GM18507 (cell line): Measurements from ENCODE around the gene WASF3.
A peak's percentile ranks its signal among the peaks of the same experiment; 100 is the strongest.

Experiments
- DNase-seq: peaks from one replicate; pipeline ENCODE4 v3.0.0; 2011; ENCODE audit warnings: low read depth; ENCODE audit not compliant: insufficient read length; ENCODE audit errors: extremely low spot score
- FAIRE-seq: peaks from 2 replicates; lab custom pipeline; 2011; peaks lifted over from hg19 to GRCh38; lab: Jason Lieb, UNC

Gene WASF3

DNA sequence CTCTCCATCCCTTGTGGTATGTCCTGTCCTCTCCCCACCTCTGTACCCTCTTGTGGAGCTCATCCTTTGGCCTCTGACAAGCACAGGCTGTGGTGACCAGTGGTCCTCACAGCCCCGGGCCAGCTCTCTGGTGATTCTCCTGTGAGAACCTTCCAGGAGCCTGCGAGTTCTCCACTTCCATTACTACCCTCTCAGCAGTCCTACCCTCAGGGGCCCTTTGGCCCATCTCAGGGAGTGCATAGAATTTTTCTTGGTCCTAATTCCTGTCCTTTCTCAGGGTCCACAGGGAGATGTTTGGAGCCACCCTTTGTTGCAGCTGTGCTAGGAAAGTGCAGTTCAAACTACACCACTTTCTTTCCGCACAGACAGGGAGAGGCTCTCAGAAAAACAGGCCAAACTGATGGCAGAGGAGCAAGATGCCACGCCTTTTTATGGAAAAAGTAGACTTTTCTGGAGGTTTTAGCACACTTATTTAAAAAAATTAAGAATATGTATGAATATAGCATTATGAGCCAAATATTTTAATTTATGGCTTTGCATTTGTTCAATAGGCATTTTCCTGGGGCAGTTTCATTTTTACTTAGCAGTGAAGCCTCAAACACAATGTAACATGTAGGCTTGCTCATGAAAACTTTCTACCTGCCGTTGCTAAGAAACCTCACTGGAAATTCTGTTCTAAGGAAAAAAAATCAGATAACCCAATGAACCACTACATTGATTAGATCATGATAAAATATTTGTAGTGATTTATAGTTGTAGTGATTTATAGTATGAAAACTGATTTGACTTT lies 111.1 kb downstream of the WASF3 start:
- no peak for DNase-seq
- no peak for FAIRE-seq

DNA sequence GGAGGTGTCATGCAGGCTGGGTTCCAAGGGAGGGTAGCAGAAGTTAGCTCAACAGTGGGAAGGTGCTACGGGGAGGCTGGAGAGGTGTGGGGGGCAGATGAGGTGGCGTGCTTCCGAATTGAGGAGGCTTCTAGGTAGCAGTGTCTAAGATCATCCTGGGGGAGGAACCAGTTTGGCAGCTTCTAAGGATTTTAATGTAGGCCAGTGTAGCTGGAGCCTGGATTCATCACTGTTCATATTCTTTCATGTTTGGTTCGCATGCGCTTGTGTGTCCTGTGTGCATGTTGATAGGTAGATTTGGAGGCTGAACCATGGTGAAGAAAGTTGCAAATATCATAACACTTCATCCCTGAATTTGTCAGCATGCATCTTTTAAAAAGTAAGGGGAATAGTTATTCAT lies 116.4 kb downstream of the WASF3 start:
- no peak for DNase-seq
- no peak for FAIRE-seq

DNA sequence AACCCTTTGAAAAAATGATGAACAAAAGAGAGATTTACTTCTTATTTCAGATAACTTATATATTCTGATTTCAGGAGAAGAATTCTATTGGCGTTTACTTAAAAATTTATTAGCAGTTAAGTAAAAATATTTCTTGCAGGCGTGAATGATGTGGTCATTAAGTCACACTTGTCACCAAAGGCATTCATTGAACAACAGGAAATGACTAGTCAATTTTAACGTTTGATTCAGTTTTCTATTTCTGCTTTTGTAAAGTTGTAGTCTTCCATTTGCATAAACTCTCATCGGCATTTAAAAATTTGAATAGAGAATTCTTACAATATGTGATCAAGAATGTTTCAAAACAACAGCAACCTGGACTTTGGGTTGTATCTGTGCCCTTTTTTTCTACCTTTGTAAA lies 119.7 kb downstream of the WASF3 start:
- DNase-seq (no peak), FAIRE-seq (no peak)

GRCh38 chr13:26678330-26678729 lies 120.8 kb downstream of the WASF3 start:
- DNase-seq (no peak), FAIRE-seq (no peak)

GRCh38 chr13:26678796-26679195 lies 121.3 kb downstream of the WASF3 start:
- DNase-seq (no peak), FAIRE-seq (no peak)

DNA sequence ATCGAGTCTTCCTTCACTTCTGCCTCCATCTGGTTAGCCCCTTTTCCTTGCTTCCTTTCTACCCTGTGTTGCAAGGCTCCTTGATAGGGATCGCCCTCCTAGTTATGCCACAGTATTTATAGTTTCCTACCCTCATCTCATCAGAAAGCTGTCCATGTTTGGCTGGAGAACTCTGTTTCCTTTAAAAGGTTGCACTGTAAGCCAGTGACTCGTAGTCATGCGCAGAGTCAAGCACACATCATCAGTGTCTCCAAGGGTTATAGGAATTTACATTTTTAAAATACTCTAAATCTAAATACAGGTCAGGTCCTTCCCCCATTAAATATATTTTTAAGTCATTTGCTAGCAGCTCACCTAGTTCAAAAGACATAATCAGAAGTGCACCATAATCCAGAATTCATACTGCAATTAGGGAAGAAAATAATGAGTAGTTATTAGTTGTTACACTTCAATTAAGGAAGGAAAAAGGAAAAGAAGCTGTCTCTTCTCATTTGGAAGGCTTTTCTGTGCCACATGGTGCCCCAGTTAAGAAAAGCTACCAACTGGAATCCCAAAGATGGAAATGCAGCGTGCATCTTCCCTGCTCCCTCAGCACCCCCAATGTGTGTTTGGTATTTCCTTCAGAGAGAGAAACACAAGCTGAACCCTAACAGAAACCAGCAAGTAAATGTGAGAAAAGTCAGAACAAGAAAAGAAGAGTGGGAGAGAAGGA lies 122.1 kb downstream of the WASF3 start:
- DNase-seq (no peak), FAIRE-seq (no peak)

GRCh38 chr13:26680123-26680450 lies 122.6 kb downstream of the WASF3 start:
- FAIRE-seq: no peak

DNA sequence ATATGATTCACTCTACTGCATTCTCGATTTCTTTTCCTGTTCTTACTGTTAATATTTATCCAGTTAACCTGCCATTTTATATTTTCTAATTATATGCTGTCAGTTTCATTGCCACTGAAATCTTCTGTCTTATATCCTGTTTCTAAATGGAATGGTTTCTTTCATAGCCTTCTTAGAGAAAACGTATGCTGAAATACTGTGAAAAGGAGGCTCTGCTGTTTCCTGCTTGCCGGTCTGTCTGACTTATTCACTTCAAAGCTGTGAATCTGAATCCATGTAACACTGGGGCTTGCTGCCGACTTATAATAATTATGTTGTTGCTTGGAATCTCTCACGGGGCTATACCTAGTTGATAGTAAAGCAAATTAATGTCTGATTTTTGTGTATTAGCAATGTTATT lies 123.1 kb downstream of the WASF3 start:
- FAIRE-seq: no peak
- no peak for DNase-seq

More at GRCh38 chr13:26680123-26680450, 122.6 kb downstream of the WASF3 start:
- DNase-seq: no peak

GRCh38 chr13:26681036-26681435 lies 123.6 kb downstream of the WASF3 start:
- FAIRE-seq (no peak), DNase-seq (no peak)

DNA sequence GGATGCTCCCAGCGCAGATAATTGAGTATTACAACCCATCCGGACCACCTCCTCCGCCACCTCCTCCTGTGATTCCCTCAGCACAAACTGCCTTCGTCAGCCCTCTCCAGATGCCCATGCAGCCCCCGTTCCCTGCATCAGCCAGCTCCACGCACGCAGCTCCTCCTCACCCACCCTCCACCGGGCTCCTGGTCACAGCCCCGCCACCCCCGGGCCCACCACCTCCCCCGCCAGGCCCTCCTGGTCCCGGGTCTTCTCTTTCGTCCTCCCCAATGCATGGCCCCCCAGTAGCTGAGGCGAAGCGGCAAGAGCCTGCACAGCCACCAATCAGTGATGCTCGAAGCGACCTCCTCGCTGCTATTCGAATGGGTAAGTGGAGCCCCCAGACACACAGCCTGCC lies 125.1 kb downstream of the WASF3 start:
- no peak for DNase-seq
- FAIRE-seq: no peak

DNA sequence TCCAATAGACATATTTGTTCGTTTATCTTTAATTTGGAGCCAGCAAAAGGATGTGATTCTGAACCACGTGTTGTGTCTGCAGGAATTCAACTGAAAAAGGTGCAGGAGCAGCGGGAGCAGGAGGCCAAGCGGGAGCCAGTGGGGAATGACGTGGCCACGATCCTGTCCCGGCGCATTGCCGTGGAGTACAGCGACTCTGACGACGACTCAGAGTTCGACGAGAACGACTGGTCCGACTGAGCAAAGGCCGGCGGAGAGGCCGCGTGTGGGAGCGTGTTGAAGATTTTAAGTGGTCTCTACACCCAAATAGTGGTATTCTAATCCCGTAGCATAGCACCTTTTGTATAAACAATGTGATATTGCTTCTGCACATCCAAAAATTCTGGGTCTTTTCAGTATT lies 128.1 kb downstream of the WASF3 start:
- DNase-seq (no peak), FAIRE-seq (no peak)

DNA sequence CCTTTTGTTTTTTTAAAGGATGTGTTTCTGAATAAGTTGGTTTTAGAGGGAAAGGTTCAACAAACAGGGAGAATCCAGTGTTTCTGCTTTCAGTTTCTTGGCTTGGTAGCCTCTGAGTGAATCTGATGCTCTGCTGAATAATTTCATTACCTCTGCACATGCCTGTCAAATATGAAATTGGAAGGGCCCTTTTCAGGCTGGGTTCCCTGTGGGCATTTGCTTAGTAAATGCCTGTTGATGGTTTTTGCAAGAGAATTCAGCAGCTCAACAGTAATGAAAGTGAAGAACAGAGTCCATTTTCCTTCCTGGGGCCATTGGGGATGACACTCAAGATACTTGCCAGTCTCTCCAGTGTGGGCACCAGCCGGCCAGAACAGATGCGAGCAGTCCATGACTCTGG lies 128.8 kb downstream of the WASF3 start:
- no peak for DNase-seq
- FAIRE-seq: no peak

DNA sequence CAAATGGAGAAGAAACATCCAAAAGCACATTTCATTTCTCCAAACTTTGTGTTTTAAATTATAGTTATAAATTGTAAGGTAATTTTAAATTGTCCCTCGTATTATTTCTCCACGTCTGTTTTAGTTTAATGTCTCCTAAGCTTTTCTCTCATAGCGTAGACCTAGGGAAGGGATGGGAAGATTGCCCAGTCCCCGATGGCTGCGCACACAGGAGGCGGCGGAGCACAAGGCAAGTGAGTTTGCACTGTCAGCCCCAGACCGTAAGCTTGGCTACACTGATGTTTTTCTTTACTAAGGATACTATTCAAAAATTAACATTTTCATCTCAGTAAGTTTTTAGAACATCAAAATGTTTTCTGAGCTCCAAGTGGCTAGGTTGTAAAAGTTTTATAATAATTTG lies 130.8 kb downstream of the WASF3 start:
- no peak for FAIRE-seq
- DNase-seq: no peak

- FAIRE-seq (no peak), DNase-seq (no peak)
These were observed 131.5 kb downstream of the WASF3 start for GRCh38 chr13:26688980-26689379.

- DNase-seq: no peak
These were observed 136.4 kb downstream of the WASF3 start for GRCh38 chr13:26693749-26694463.

GRCh38 chr13:26694609-26695359 lies 137.3 kb downstream of the WASF3 start:
- FAIRE-seq (no peak), DNase-seq (no peak)

More at GRCh38 chr13:26693749-26694463, 136.4 kb downstream of the WASF3 start:
- FAIRE-seq: no peak

GRCh38 chr13:26695360-26695705 lies 137.8 kb downstream of the WASF3 start:
- DNase-seq: no peak
- FAIRE-seq: peak; percentile 24

DNA sequence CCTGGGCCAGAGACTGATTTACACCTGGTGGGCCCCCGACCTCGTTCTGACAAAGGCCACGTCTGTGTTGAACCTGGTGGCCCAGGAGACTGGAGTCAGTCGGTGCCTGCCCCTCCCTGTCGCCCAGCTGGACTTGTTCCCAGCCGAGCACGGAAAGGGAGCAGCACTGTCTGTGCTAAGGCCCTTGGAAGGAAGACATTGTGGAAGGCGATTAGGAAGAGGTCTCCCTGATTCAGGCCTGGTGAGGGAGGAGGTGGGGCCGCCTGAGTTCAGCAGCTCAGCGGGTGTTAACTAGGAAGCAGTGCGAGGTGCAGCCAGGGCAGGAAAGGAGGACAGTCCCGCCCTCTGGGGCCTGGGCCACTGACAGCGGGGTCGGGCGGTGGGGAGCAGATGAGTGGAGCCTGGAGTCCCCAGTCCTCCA lies 138.4 kb downstream of the WASF3 start:
- no peak for DNase-seq
- no peak for FAIRE-seq

DNA sequence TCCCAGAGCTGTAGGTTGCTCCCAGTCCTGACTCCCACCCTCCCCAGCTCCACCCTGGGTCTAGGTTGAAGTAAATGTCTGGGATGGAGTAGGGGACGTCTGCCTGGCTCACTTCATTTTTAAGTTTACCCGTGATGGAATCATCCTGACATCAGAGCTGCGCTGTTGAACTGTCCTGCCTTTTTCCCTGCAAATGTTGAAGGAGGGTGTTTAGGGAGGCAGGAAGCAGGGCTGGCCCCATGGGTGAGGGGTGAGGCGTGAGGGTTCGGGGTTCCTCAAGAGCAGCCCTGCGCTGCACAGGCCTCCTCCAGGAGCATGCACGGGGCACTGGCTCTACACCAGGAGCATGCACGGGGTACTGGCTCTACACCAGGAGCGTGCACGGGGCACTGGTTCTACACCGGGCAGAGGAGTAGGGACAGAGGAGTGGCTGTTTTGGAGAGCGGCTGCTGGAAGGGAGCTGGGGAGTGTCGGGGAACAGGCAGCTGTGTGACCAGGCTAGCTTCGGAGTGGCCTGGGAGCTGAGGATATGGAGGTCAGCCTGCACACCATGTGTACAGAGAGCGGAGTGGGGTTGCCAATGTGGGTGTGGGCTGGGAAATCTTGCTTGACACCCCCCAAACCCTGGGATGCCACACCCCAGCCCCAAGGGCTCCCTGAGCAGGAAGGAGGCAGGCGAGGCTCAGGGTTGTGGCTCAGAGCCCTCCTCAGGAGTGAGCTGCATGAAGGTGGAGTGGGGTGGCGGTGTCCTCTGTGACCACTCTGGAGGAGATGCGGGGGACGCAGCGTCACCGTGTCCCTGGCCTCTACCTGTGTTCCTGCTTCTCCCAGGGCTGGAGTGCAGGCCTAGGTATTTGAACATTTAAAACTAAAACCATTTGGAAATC lies 139.8 kb downstream of the WASF3 start:
- FAIRE-seq (no peak), DNase-seq (no peak)
